Activated CD4-positive, alpha-beta memory T cell treated with anti-CD3 and anti-CD28 coated beads, Interleukin-2, amount 10 ng/mL, durations not matched to agents 7 days and 5 days (primary cell): ENCODE data around the gene SCIN. TPM values are rescaled to one million over a fixed set of nuclear protein-coding genes. Genes with fewer than 3 reads are reported as not detected.
"Not testable (repeated sequence)": the region's sequence is repeated elsewhere in the genome, so short reads cannot be mapped to it uniquely, and the experiment has no call there.

Experiments used
- CTCF ChIA-PET: fragments of 350-600 bp; sonication (Branson Sonifier 250); formaldehyde crosslinking; loops from one replicate; lab custom pipeline; 2021; ENCODE audit warnings: antibody characterized with exemption, inconsistent platforms; lab: Charles Lee
- POLR2A ChIA-PET: fragments of 350-600 bp; sonication (Branson Sonifier 250); formaldehyde crosslinking; loops from one replicate; lab custom pipeline; 2021; ENCODE audit warnings: antibody characterized with exemption; lab: Charles Lee
- DNase-seq: peaks from one replicate; pipeline ENCODE4 v3.0.0-alpha.2; 2020
- H3K27ac Mint-ChIP-seq: one replicate; pipeline ENCODE4 v1.8.0; 2021; ENCODE audit warnings: mild to moderate bottlenecking, mixed read lengths
- H3K27me3 Mint-ChIP-seq: one replicate; pipeline ENCODE4 v1.8.0; 2021; ENCODE audit warnings: mixed read lengths
- H3K36me3 Mint-ChIP-seq: one replicate; pipeline ENCODE4 v1.8.0; 2021; ENCODE audit warnings: low read depth, mixed read lengths
- H3K4me1 Mint-ChIP-seq: one replicate; pipeline ENCODE4 v1.8.0; 2021; ENCODE audit warnings: mixed read lengths
- H3K4me3 Mint-ChIP-seq: one replicate; pipeline ENCODE4 v1.8.0; 2021; ENCODE audit warnings: mild to moderate bottlenecking, mixed read lengths
- H3K9me3 Mint-ChIP-seq: one replicate; pipeline ENCODE4 v1.8.0; 2021; ENCODE audit warnings: mixed read lengths
- total RNA-seq, 2 experiments: library from RNA; stranded (reverse); gene quantifications; one replicate each; pipeline ENCODE4 v1.2.3, GENCODE V29; 2021

The SCIN gene
- total RNA-seq, 2 experiments from 2014 or later: 0.23 TPM; not detected in 1

- DNase-seq, H3K4me3 Mint-ChIP-seq, H3K27ac Mint-ChIP-seq, H3K27me3 Mint-ChIP-seq, H3K9me3 Mint-ChIP-seq, CTCF ChIA-PET: not testable (repeated sequence)
- POLR2A ChIA-PET: interaction anchor here (1.5 kb wide), 1 partner anchor 39 kb away, joined by 3 read pairs; no protein-coding TSS in a partner anchor
- H3K4me1 Mint-ChIP-seq: peaks cover 55% of the 10 kb centered on the region
- H3K36me3 Mint-ChIP-seq: peaks cover 18% of the 10 kb centered on the region
Observed at GRCh38 chr7:12691388-12691787, 120.9 kb downstream of the SCIN start.

GRCh38 chr7:12692035-12692434, 121.5 kb downstream of the SCIN start:
- no peak overlapping the region for H3K27ac Mint-ChIP-seq
- no peaks in the 10 kb centered on the region for H3K27me3 Mint-ChIP-seq
- no peak overlapping the region for H3K4me3 Mint-ChIP-seq
- H3K9me3 Mint-ChIP-seq: peaks cover 2% of the 10 kb centered on the region
- peaks cover 18% of the 10 kb centered on the region for H3K36me3 Mint-ChIP-seq
- peaks cover 54% of the 10 kb centered on the region for H3K4me1 Mint-ChIP-seq
- ChIA-PET POLR2A (no interaction called here), CTCF (no interaction called here)
- DNase-seq: no peak

GRCh38 chr7:12692479-12693259, 122.1 kb downstream of the SCIN start:
- no peak for DNase-seq
- Mint-ChIP-seq H3K9me3 (peaks cover 2% of the 10 kb centered on the region), H3K27me3 (no peaks in the 10 kb centered on the region), H3K4me3 (no peak overlapping the region), H3K36me3 (peaks cover 15% of the 10 kb centered on the region), H3K27ac (peak overlapping the region; percentile 28), H3K4me1 (peaks cover 50% of the 10 kb centered on the region)
- ChIA-PET POLR2A (no interaction called here), CTCF (no interaction called here)

GRCh38 chr7:12694817-12695216, 124.3 kb downstream of the SCIN start:
- Mint-ChIP-seq H3K4me3 (no peak overlapping the region), H3K27me3 (no peaks in the 10 kb centered on the region), H3K4me1 (peaks cover 29% of the 10 kb centered on the region), H3K9me3 (peaks cover 2% of the 10 kb centered on the region), H3K27ac (no peak overlapping the region), H3K36me3 (peaks cover 7% of the 10 kb centered on the region)
- CTCF ChIA-PET: no interaction called here
- no peak for DNase-seq
- POLR2A ChIA-PET: no interaction called here

GRCh38 chr7:12695965-12696364, 125.4 kb downstream of the SCIN start:
- Mint-ChIP-seq H3K27me3 (no peaks in the 10 kb centered on the region), H3K4me1 (peaks cover 19% of the 10 kb centered on the region), H3K9me3 (peaks cover 2% of the 10 kb centered on the region), H3K27ac (no peak overlapping the region), H3K36me3 (peaks cover 7% of the 10 kb centered on the region), H3K4me3 (no peak overlapping the region)
- CTCF ChIA-PET: interaction anchor here (1.3 to 1.6 kb wide), 3 partner anchors 9 to 35 kb away, joined by 3 to 13 read pairs (median 6); partner anchors contain the start of gene ARL4A
- POLR2A ChIA-PET: interaction anchor here (1.3 kb wide), 2 partner anchors 9 to 10 kb away, joined by 4 to 7 read pairs; partner anchors contain the start of gene ARL4A
- no peak for DNase-seq

- no peak overlapping the region for H3K27ac Mint-ChIP-seq
- POLR2A ChIA-PET: no interaction called here
- DNase-seq: no peak
- peaks cover 9% of the 10 kb centered on the region for H3K9me3 Mint-ChIP-seq
- peaks cover 4% of the 10 kb centered on the region for H3K36me3 Mint-ChIP-seq
- CTCF ChIA-PET: interaction anchor here (2.4 kb wide), 1 partner anchor 13 kb away, joined by 8 read pairs; the partner anchor contains the start of gene ARL4A
- H3K27me3 Mint-ChIP-seq: no peaks in the 10 kb centered on the region
- H3K4me3 Mint-ChIP-seq: no peak overlapping the region
- peaks cover 7% of the 10 kb centered on the region for H3K4me1 Mint-ChIP-seq
Observed at GRCh38 chr7:12699299-12699698, 128.8 kb downstream of the SCIN start.

GRCh38 chr7:12701433-12701832, 130.9 kb downstream of the SCIN start:
- Mint-ChIP-seq H3K36me3 (peaks cover 4% of the 10 kb centered on the region), H3K27me3 (no peaks in the 10 kb centered on the region), H3K4me1 (no peaks in the 10 kb centered on the region), H3K4me3 (no peak overlapping the region), H3K9me3 (peaks cover 9% of the 10 kb centered on the region), H3K27ac (no peak overlapping the region)
- no peak for DNase-seq
- CTCF ChIA-PET: no interaction called here
- POLR2A ChIA-PET: no interaction called here

- ChIA-PET CTCF (interaction anchor here (0.7 to 1.6 kb wide), 2 partner anchors 17 to 245 kb away, joined by 3 to 4 read pairs; no protein-coding TSS in a partner anchor), POLR2A (no interaction called here)
- peaks cover 9% of the 10 kb centered on the region for H3K9me3 Mint-ChIP-seq
- DNase-seq: no peak
- no peak overlapping the region for H3K4me3 Mint-ChIP-seq
- H3K4me1 Mint-ChIP-seq: no peaks in the 10 kb centered on the region
- H3K27ac Mint-ChIP-seq: no peak overlapping the region
- H3K27me3 Mint-ChIP-seq: no peaks in the 10 kb centered on the region
- H3K36me3 Mint-ChIP-seq: peaks cover 4% of the 10 kb centered on the region
Observed at GRCh38 chr7:12703881-12704280, 133.4 kb downstream of the SCIN start.

GRCh38 chr7:12705878-12706277, 135.4 kb downstream of the SCIN start:
- Mint-ChIP-seq H3K27me3 (no peaks in the 10 kb centered on the region), H3K9me3 (peaks cover 9% of the 10 kb centered on the region), H3K27ac (no peak overlapping the region), H3K4me1 (no peaks in the 10 kb centered on the region), H3K36me3 (peaks cover 4% of the 10 kb centered on the region), H3K4me3 (no peak overlapping the region)
- ChIA-PET CTCF (no interaction called here), POLR2A (interaction anchor here (0.9 kb wide), 1 partner anchor 15 kb away, joined by 4 read pairs; no protein-coding TSS in a partner anchor)
- no peak for DNase-seq

GRCh38 chr7:12706900-12707536, 136.5 kb downstream of the SCIN start:
- no peak for DNase-seq
- Mint-ChIP-seq H3K4me1 (no peaks in the 10 kb centered on the region), H3K36me3 (no peaks in the 10 kb centered on the region), H3K9me3 (peaks cover 4% of the 10 kb centered on the region), H3K27ac (no peak overlapping the region), H3K27me3 (no peaks in the 10 kb centered on the region), H3K4me3 (no peak overlapping the region)
- CTCF ChIA-PET: no interaction called here
- POLR2A ChIA-PET: no interaction called here

- Mint-ChIP-seq H3K27ac (no peak overlapping the region), H3K4me1 (no peaks in the 10 kb centered on the region), H3K27me3 (no peaks in the 10 kb centered on the region), H3K36me3 (no peaks in the 10 kb centered on the region), H3K9me3 (no peaks in the 10 kb centered on the region), H3K4me3 (no peak overlapping the region)
- CTCF ChIA-PET: no interaction called here
- DNase-seq: no peak
- POLR2A ChIA-PET: no interaction called here
Observed at GRCh38 chr7:12708314-12708713, 137.8 kb downstream of the SCIN start.
